Memory B cell (primary cell): ENCODE results near the gene PPM1M.

Source experiments
- ATAC-seq: fragments of 150-1000 bp; cut with Tn5 transposase; 2 replicates; pipeline ENCODE4 v1.10.0; 2021; ENCODE audit warnings: low read depth, mild to moderate bottlenecking, moderate library complexity
- DNase-seq, 2 donors: peaks; one replicate each; pipeline ENCODE4 v3.0.0; 2022; ENCODE audit warnings: low spot score in 2 of 2
- H3K27ac Mint-ChIP-seq: one replicate; pipeline ENCODE4 v1.8.0; 2022; ENCODE audit warnings: mild to moderate bottlenecking, moderate library complexity, mixed read lengths
- H3K27me3 Mint-ChIP-seq: one replicate; pipeline ENCODE4 v1.8.0; 2022; ENCODE audit warnings: mixed read lengths
- H3K36me3 Mint-ChIP-seq: one replicate; pipeline ENCODE4 v1.8.0; 2022; ENCODE audit warnings: mild to moderate bottlenecking, mixed read lengths
- H3K4me1 Mint-ChIP-seq: one replicate; pipeline ENCODE4 v1.8.0; 2022; ENCODE audit warnings: mixed read lengths
- H3K4me3 Mint-ChIP-seq: one replicate; pipeline ENCODE4 v1.8.0; 2022; ENCODE audit warnings: mild to moderate bottlenecking, moderate library complexity, mixed read lengths
- H3K9me3 Mint-ChIP-seq: one replicate; pipeline ENCODE4 v1.8.0; 2022; ENCODE audit warnings: mixed read lengths

Gene PPM1M

GRCh38 chr3:52245322-52246263 is at the start of gene PPM1M:
PPM1M (plus strand) TSS chr3:52245759; CDS start chr3:52245825, 66 bp downstream.
- Mint-ChIP-seq H3K9me3 (no peaks in the 10 kb centered on the region), H3K4me3 (peak within 1 kb of the TSS; percentile 86), H3K27me3 (no peaks in the 10 kb centered on the region), H3K36me3 (peaks cover 19% of the 10 kb centered on the region), H3K4me1 (peaks cover 53% of the 10 kb centered on the region), H3K27ac (peak within 1 kb of the TSS; percentile 88)
- peak in 1 of 2 donors; percentile 47 for DNase-seq
- peak; percentile 61 for ATAC-seq

- Mint-ChIP-seq H3K4me3 (no peak overlapping the region), H3K9me3 (no peaks in the 10 kb centered on the region), H3K36me3 (peaks cover 2% of the 10 kb centered on the region), H3K4me1 (peaks cover 23% of the 10 kb centered on the region), H3K27ac (no peak overlapping the region), H3K27me3 (no peaks in the 10 kb centered on the region)
- ATAC-seq (no peak), DNase-seq (no peak)
Observed at GRCh38 chr3:52195823-52196331, 49.7 kb upstream of the PPM1M start.

- peaks cover 25% of the 10 kb centered on the region for H3K4me1 Mint-ChIP-seq
- ATAC-seq (no peak), DNase-seq (no peak)
- H3K27me3 Mint-ChIP-seq = no peaks in the 10 kb centered on the region
- peak overlapping the region; percentile 38 for H3K27ac Mint-ChIP-seq
- peaks cover 3% of the 10 kb centered on the region for H3K36me3 Mint-ChIP-seq
- peak overlapping the region; percentile 100 for H3K4me3 Mint-ChIP-seq
- no peaks in the 10 kb centered on the region for H3K9me3 Mint-ChIP-seq
Observed at GRCh38 chr3:52196977-52197376, 48.6 kb upstream of the PPM1M start.

- peak overlapping the region; percentile 100 for H3K4me3 Mint-ChIP-seq
- no peaks in the 10 kb centered on the region for H3K9me3 Mint-ChIP-seq
- peak overlapping the region; percentile 94 for H3K27ac Mint-ChIP-seq
- no peaks in the 10 kb centered on the region for H3K27me3 Mint-ChIP-seq
- ATAC-seq (no peak), DNase-seq (no peak)
- H3K4me1 Mint-ChIP-seq = peaks cover 27% of the 10 kb centered on the region
- H3K36me3 Mint-ChIP-seq = peaks cover 3% of the 10 kb centered on the region
Observed at GRCh38 chr3:52197499-52197841, 48.1 kb upstream of the PPM1M start.

GRCh38 chr3:52197842-52198625 is 47.5 kb upstream of the PPM1M start, which contains the start of gene ALAS1:
ALAS1 (plus strand) TSS chr3:52198160; CDS start chr3:52199242, 1,082 bp downstream.
- Mint-ChIP-seq H3K27ac (peak within 1 kb of the TSS; percentile 94), H3K36me3 (peaks cover 3% of the 10 kb centered on the region), H3K9me3 (no peaks in the 10 kb centered on the region), H3K4me3 (peak within 1 kb of the TSS; percentile 100), H3K27me3 (no peaks in the 10 kb centered on the region), H3K4me1 (peaks cover 30% of the 10 kb centered on the region)
- ATAC-seq = peak; percentile 96
- DNase-seq = peak; percentile 95 to 96

GRCh38 chr3:52198643-52199608 is 46.6 kb upstream of the PPM1M start:
- Mint-ChIP-seq H3K9me3 (no peaks in the 10 kb centered on the region), H3K27ac (peak overlapping the region; percentile 94), H3K4me3 (peak overlapping the region; percentile 100), H3K36me3 (peaks cover 9% of the 10 kb centered on the region), H3K27me3 (no peaks in the 10 kb centered on the region), H3K4me1 (peaks cover 30% of the 10 kb centered on the region)
- DNase-seq (no peak), ATAC-seq (no peak)

- Mint-ChIP-seq H3K27ac (no peak overlapping the region), H3K36me3 (peaks cover 22% of the 10 kb centered on the region), H3K27me3 (no peaks in the 10 kb centered on the region), H3K4me1 (peaks cover 30% of the 10 kb centered on the region), H3K4me3 (no peak overlapping the region), H3K9me3 (no peaks in the 10 kb centered on the region)
- DNase-seq (no peak), ATAC-seq (no peak)
Observed at GRCh38 chr3:52200981-52201679, 44.4 kb upstream of the PPM1M start.

- ATAC-seq (no peak), DNase-seq (no peak)
- peaks cover 22% of the 10 kb centered on the region for H3K4me1 Mint-ChIP-seq
- H3K27ac Mint-ChIP-seq = peak overlapping the region; percentile 7
- peaks cover 30% of the 10 kb centered on the region for H3K36me3 Mint-ChIP-seq
- H3K4me3 Mint-ChIP-seq = no peak overlapping the region
- no peaks in the 10 kb centered on the region for H3K27me3 Mint-ChIP-seq
- H3K9me3 Mint-ChIP-seq = no peaks in the 10 kb centered on the region
Observed at GRCh38 chr3:52202384-52203077, 43.0 kb upstream of the PPM1M start.

- no peak for DNase-seq
- H3K9me3 Mint-ChIP-seq = no peaks in the 10 kb centered on the region
- H3K36me3 Mint-ChIP-seq = peaks cover 34% of the 10 kb centered on the region
- H3K4me3 Mint-ChIP-seq = no peak overlapping the region
- H3K27ac Mint-ChIP-seq = no peak overlapping the region
- no peaks in the 10 kb centered on the region for H3K27me3 Mint-ChIP-seq
- no peak for ATAC-seq
- peaks cover 15% of the 10 kb centered on the region for H3K4me1 Mint-ChIP-seq
Observed at GRCh38 chr3:52203701-52204100, 41.9 kb upstream of the PPM1M start.

- ATAC-seq (no peak), DNase-seq (no peak)
- H3K9me3 Mint-ChIP-seq = no peaks in the 10 kb centered on the region
- H3K4me3 Mint-ChIP-seq = no peak overlapping the region
- no peaks in the 10 kb centered on the region for H3K27me3 Mint-ChIP-seq
- peaks cover 36% of the 10 kb centered on the region for H3K36me3 Mint-ChIP-seq
- H3K27ac Mint-ChIP-seq = no peak overlapping the region
- H3K4me1 Mint-ChIP-seq = peaks cover 9% of the 10 kb centered on the region
Observed at GRCh38 chr3:52204337-52205073, 41.1 kb upstream of the PPM1M start.

GRCh38 chr3:52205727-52206372 is 39.7 kb upstream of the PPM1M start:
- DNase-seq (no peak), ATAC-seq (no peak)
- H3K27me3 Mint-ChIP-seq = no peaks in the 10 kb centered on the region
- peaks cover 37% of the 10 kb centered on the region for H3K36me3 Mint-ChIP-seq
- peaks cover 7% of the 10 kb centered on the region for H3K4me1 Mint-ChIP-seq
- H3K4me3 Mint-ChIP-seq = no peak overlapping the region
- no peaks in the 10 kb centered on the region for H3K9me3 Mint-ChIP-seq
- peak overlapping the region; percentile 14 for H3K27ac Mint-ChIP-seq
